SK-N-SH treated with all-trans-retinoic acid at 6 μM for 48 hours (cell line): ENCODE measurements around the gene CCDC170.

Experiments
- ARNTL ChIP-seq: fragments of 450-650 bp; formaldehyde crosslinking; IDR thresholded peaks from 2 replicates; pipeline ENCODE4 v1.5.0; 2020; ENCODE audit warnings: low read depth, mild to moderate bottlenecking, moderate library complexity, borderline replicate concordance
- CSDC2 ChIP-seq: fragments of 250-450 bp; sonication (Bioruptor Pico); IDR thresholded peaks from 2 replicates; pipeline ENCODE4 v1.5.0; 2020; ENCODE audit warnings: mild to moderate bottlenecking, moderate library complexity
- ISL1 ChIP-seq: fragments of 250-450 bp; sonication (Bioruptor Pico); IDR thresholded peaks from 2 replicates; pipeline ENCODE4 v2.1.2; 2022; ENCODE audit warnings: mild to moderate bottlenecking, moderate library complexity
- OSR1 ChIP-seq: fragments of 250-450 bp; sonication (Bioruptor Pico); IDR thresholded peaks from 2 replicates; pipeline ENCODE4 v1.8.0; 2022; ENCODE audit warnings: moderate library complexity, mild to moderate bottlenecking, inconsistent platforms
- SNAI2 ChIP-seq: fragments of 250-450 bp; sonication (Bioruptor Pico); IDR thresholded peaks from 2 replicates; pipeline ENCODE4 v1.5.0; 2020; ENCODE audit warnings: mild to moderate bottlenecking, moderate library complexity
- TOX ChIP-seq: fragments of 250-450 bp; sonication (Bioruptor Pico); IDR thresholded peaks from 2 replicates; pipeline ENCODE4 v1.8.0; 2021; ENCODE audit warnings: mild to moderate bottlenecking, moderate library complexity, borderline replicate concordance
- ZFP3 ChIP-seq: fragments of 250-450 bp; sonication (Bioruptor Pico); IDR thresholded peaks from 2 replicates; pipeline ENCODE4 v1.5.0; 2020; ENCODE audit warnings: mild to moderate bottlenecking, moderate library complexity
- ZFP30 ChIP-seq: fragments of 450-650 bp; formaldehyde crosslinking; IDR thresholded peaks from 2 replicates; pipeline ENCODE4 v1.5.0; 2022; ENCODE audit warnings: mild to moderate bottlenecking, moderate library complexity
- ZNF565 ChIP-seq: fragments of 450-650 bp; formaldehyde crosslinking; conservative IDR thresholded peaks from 2 replicates; pipeline ENCODE4 v1.5.0; 2020; ENCODE audit warnings: low read depth, mild to moderate bottlenecking, moderate library complexity
- ZNF8 ChIP-seq: fragments of 450-650 bp; formaldehyde crosslinking; IDR thresholded peaks from 2 replicates; pipeline ENCODE4 v1.5.0; 2020; ENCODE audit warnings: mild to moderate bottlenecking, moderate library complexity

GRCh38 chr6:151536188-151536479 is 42.3 kb downstream of the CCDC170 start:
- TF ChIP-seq SNAI2 (CRISPR knock-in tag) (no peak), ZNF565 (CRISPR knock-in tag) (no peak), ZFP3 (CRISPR knock-in tag) (no peak), TOX (CRISPR knock-in tag) (no peak), ARNTL (CRISPR knock-in tag) (no peak), CSDC2 (CRISPR knock-in tag) (no peak), ZFP30 (no peak), ZNF8 (CRISPR knock-in tag) (no peak), ISL1 (CRISPR knock-in tag) (no peak), OSR1 (CRISPR knock-in tag) (no peak)
